Stimulated activated effector memory CD8-positive, alpha-beta T cell treated with anti-CD3 and anti-CD28 coated beads, Interleukin-12 subunit alpha, Interleukin-12 subunit beta, amount 100 ng/mL, for 72 hours (primary cell): ENCODE data around the gene PPP1R8.
A peak's percentile ranks its signal among the peaks of the same experiment; 100 is the strongest.

Source experiments
- ATAC-seq: fragments of 150-1000 bp; cut with Tn5 transposase; 2 replicates; pipeline ENCODE4 v1.10.0; 2021
- DNase-seq, 2 donors: peaks; one replicate each; pipeline ENCODE4 v3.0.0; 2021 to 2022; ENCODE audit warnings: low spot score in 2 of 2
- H3K27ac Mint-ChIP-seq: one replicate; pipeline ENCODE4 v1.8.0; 2022; ENCODE audit warnings: mild to moderate bottlenecking, mixed read lengths
- H3K36me3 Mint-ChIP-seq: one replicate; pipeline ENCODE4 v1.8.0; 2022; ENCODE audit warnings: mild to moderate bottlenecking, mixed read lengths
- H3K4me1 Mint-ChIP-seq: one replicate; pipeline ENCODE4 v1.8.0; 2022; ENCODE audit warnings: mixed read lengths
- H3K4me3 Mint-ChIP-seq: one replicate; pipeline ENCODE4 v1.8.0; 2022; ENCODE audit warnings: mild to moderate bottlenecking, mixed read lengths
- H3K9me3 Mint-ChIP-seq: one replicate; pipeline ENCODE4 v1.8.0; 2022; ENCODE audit warnings: mixed read lengths

The PPP1R8 gene

GRCh38 chr1:27872802-27873551, 42.4 kb downstream of the PPP1R8 start:
- peak overlapping the region; percentile 77 for H3K27ac Mint-ChIP-seq
- H3K36me3 Mint-ChIP-seq = peaks cover 7% of the 10 kb centered on the region
- peak; percentile 55 for ATAC-seq
- H3K4me3 Mint-ChIP-seq = peak overlapping the region; percentile 92
- no peak for DNase-seq
- no peaks in the 10 kb centered on the region for H3K9me3 Mint-ChIP-seq
- peaks cover 39% of the 10 kb centered on the region for H3K4me1 Mint-ChIP-seq

- no peaks in the 10 kb centered on the region for H3K9me3 Mint-ChIP-seq
- H3K4me1 Mint-ChIP-seq = peaks cover 36% of the 10 kb centered on the region
- DNase-seq (no peak), ATAC-seq (no peak)
- H3K27ac Mint-ChIP-seq = peak overlapping the region; percentile 77
- H3K4me3 Mint-ChIP-seq = peak overlapping the region; percentile 92
- peaks cover 9% of the 10 kb centered on the region for H3K36me3 Mint-ChIP-seq
Observed at GRCh38 chr1:27873671-27874384, 43.2 kb downstream of the PPP1R8 start.

- H3K36me3 Mint-ChIP-seq = peaks cover 22% of the 10 kb centered on the region
- ATAC-seq = no peak
- H3K4me3 Mint-ChIP-seq = no peak overlapping the region
- H3K4me1 Mint-ChIP-seq = peaks cover 26% of the 10 kb centered on the region
- no peak overlapping the region for H3K27ac Mint-ChIP-seq
- H3K9me3 Mint-ChIP-seq = no peaks in the 10 kb centered on the region
- no peak for DNase-seq
Observed at GRCh38 chr1:27876341-27877114, 45.9 kb downstream of the PPP1R8 start.

GRCh38 chr1:27877115-27877416, 46.5 kb downstream of the PPP1R8 start:
- Mint-ChIP-seq H3K27ac (no peak overlapping the region), H3K4me1 (peaks cover 26% of the 10 kb centered on the region), H3K4me3 (no peak overlapping the region), H3K9me3 (no peaks in the 10 kb centered on the region), H3K36me3 (peaks cover 27% of the 10 kb centered on the region)
- ATAC-seq (no peak), DNase-seq (no peak)

GRCh38 chr1:27878039-27878438, 47.5 kb downstream of the PPP1R8 start:
- H3K4me1 Mint-ChIP-seq = peaks cover 19% of the 10 kb centered on the region
- no peaks in the 10 kb centered on the region for H3K9me3 Mint-ChIP-seq
- ATAC-seq (no peak), DNase-seq (no peak)
- H3K36me3 Mint-ChIP-seq = peaks cover 28% of the 10 kb centered on the region
- peak overlapping the region; percentile 37 for H3K27ac Mint-ChIP-seq
- no peak overlapping the region for H3K4me3 Mint-ChIP-seq

- Mint-ChIP-seq H3K4me1 (peaks cover 18% of the 10 kb centered on the region), H3K36me3 (peaks cover 28% of the 10 kb centered on the region), H3K9me3 (no peaks in the 10 kb centered on the region), H3K4me3 (no peak overlapping the region), H3K27ac (peak overlapping the region; percentile 43)
- no peak for ATAC-seq
- DNase-seq = no peak
Observed at GRCh38 chr1:27878787-27879335, 48.3 kb downstream of the PPP1R8 start.

GRCh38 chr1:27879374-27880082, 48.9 kb downstream of the PPP1R8 start:
- DNase-seq (no peak), ATAC-seq (no peak)
- Mint-ChIP-seq H3K27ac (peak overlapping the region; percentile 43), H3K9me3 (no peaks in the 10 kb centered on the region), H3K4me1 (peaks cover 25% of the 10 kb centered on the region), H3K4me3 (no peak overlapping the region), H3K36me3 (peaks cover 32% of the 10 kb centered on the region)

GRCh38 chr1:27882543-27882903, 51.9 kb downstream of the PPP1R8 start:
- Mint-ChIP-seq H3K9me3 (no peaks in the 10 kb centered on the region), H3K4me1 (peaks cover 44% of the 10 kb centered on the region), H3K36me3 (peaks cover 53% of the 10 kb centered on the region), H3K4me3 (no peak overlapping the region), H3K27ac (peak overlapping the region; percentile 56)
- DNase-seq = no peak
- ATAC-seq = no peak

- Mint-ChIP-seq H3K27ac (peak overlapping the region; percentile 87), H3K4me3 (no peak overlapping the region), H3K36me3 (peaks cover 56% of the 10 kb centered on the region), H3K4me1 (peaks cover 47% of the 10 kb centered on the region), H3K9me3 (no peaks in the 10 kb centered on the region)
- no peak for DNase-seq
- no peak for ATAC-seq
Observed at GRCh38 chr1:27883536-27883935, 53.0 kb downstream of the PPP1R8 start.

GRCh38 chr1:27884006-27884954, 53.7 kb downstream of the PPP1R8 start:
- Mint-ChIP-seq H3K9me3 (no peaks in the 10 kb centered on the region), H3K4me1 (peaks cover 47% of the 10 kb centered on the region), H3K4me3 (no peak overlapping the region), H3K27ac (peak overlapping the region; percentile 87), H3K36me3 (peaks cover 63% of the 10 kb centered on the region)
- DNase-seq (no peak), ATAC-seq (peak; percentile 38)

GRCh38 chr1:27885114-27885528, 54.5 kb downstream of the PPP1R8 start:
- H3K27ac Mint-ChIP-seq = no peak overlapping the region
- peaks cover 65% of the 10 kb centered on the region for H3K36me3 Mint-ChIP-seq
- H3K4me1 Mint-ChIP-seq = peaks cover 47% of the 10 kb centered on the region
- no peak for ATAC-seq
- no peak for DNase-seq
- H3K9me3 Mint-ChIP-seq = no peaks in the 10 kb centered on the region
- no peak overlapping the region for H3K4me3 Mint-ChIP-seq

GRCh38 chr1:27885621-27886352, 55.2 kb downstream of the PPP1R8 start:
- no peaks in the 10 kb centered on the region for H3K9me3 Mint-ChIP-seq
- H3K4me1 Mint-ChIP-seq = peaks cover 47% of the 10 kb centered on the region
- H3K36me3 Mint-ChIP-seq = peaks cover 71% of the 10 kb centered on the region
- peak overlapping the region; percentile 88 for H3K27ac Mint-ChIP-seq
- ATAC-seq = no peak
- no peak for DNase-seq
- H3K4me3 Mint-ChIP-seq = peak overlapping the region; percentile 53

- peaks cover 73% of the 10 kb centered on the region for H3K36me3 Mint-ChIP-seq
- peak; percentile 63 for ATAC-seq
- peak overlapping the region; percentile 53 for H3K4me3 Mint-ChIP-seq
Observed at GRCh38 chr1:27886353-27886679, 55.7 kb downstream of the PPP1R8 start.

More at GRCh38 chr1:27886353-27886679, 55.7 kb downstream of the PPP1R8 start:
- no peaks in the 10 kb centered on the region for H3K9me3 Mint-ChIP-seq
- peaks cover 50% of the 10 kb centered on the region for H3K4me1 Mint-ChIP-seq
- peak overlapping the region; percentile 88 for H3K27ac Mint-ChIP-seq
- DNase-seq = no peak
